ENCODE measurements around the gene SELENOS.

SELENOS gene

DNA sequence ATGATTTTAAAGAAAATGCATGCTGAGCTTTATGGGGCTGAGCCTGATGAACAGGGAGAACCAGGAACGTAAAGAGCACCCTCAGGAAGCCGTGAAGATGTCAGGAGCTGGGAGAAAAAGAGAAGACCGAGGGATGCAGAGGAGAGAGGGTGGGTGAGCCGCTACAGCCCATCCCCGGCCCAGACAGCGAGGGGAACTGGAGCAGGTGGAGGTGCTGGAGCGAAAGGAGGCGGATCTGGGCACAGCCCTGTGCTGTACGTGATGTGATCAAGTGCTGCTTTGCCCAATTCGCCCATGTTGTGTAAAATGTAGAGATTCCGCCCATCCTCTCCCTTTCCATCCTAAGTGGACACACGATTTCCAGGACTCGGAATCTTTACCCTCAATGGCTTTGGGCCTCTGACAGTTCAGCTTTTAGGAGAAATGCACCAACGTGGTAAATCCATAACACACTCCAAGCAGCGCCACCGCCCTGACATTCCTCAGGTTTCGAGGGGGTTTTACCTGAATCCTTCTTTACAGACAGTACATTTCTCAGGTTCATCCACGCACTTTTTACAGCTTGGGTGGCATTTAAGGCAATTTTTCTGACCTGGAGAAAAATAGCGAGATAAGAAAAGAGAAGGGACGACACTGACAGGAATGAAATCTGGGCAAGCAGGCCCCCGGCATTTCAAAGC lies 44.9 kb upstream of the SELENOS start:
- Histone ChIP-seq H3K27me3 (ENCODE audit: control insufficient read depth in 1 of 2, insufficient read depth in 1 of 2, low read length in 2 of 2) (peaks cover 23 to 41% of the 10 kb centered on the region in 2 experiments), H3K4me1 (ENCODE audit: control insufficient read depth, insufficient read depth, low read depth, low read length) (no peaks in the 10 kb centered on the region), H2BK120ac (ENCODE audit: low read depth, low read length) (no peak overlapping the region), H3K23ac (ENCODE audit: low read length in 2 of 2) (no peak overlapping the region), H3K4ac (ENCODE audit: low read depth in 1 of 2, low read length in 2 of 2) (no peak overlapping the region), H2BK12ac (ENCODE audit: low read length in 2 of 2) (no peak overlapping the region), H3K27ac (ENCODE audit: low read length, poor library complexity, severe bottlenecking) (no peak overlapping the region), H3K9ac (ENCODE audit: low read length) (no peak overlapping the region), H2BK15ac (ENCODE audit: low read depth, poor library complexity, severe bottlenecking) (no peak overlapping the region), H2AK5ac (ENCODE audit: low read length, severe bottlenecking) (no peak overlapping the region), H3K36me3 (ENCODE audit: control insufficient read depth in 1 of 2, insufficient read depth in 2 of 2, low read depth in 1 of 2, low read length in 2 of 2) (no peaks in the 10 kb centered on the region), H3K9me3 (ENCODE audit: control insufficient read depth, low read length) (no peaks in the 10 kb centered on the region), H3K14ac (ENCODE audit: low read length in 2 of 2) (no peak overlapping the region), H4K8ac (ENCODE audit: low read length) (no peak overlapping the region), H2BK5ac (ENCODE audit: low read depth, low read length, poor library complexity, severe bottlenecking) (no peak overlapping the region), H2AFZ (ENCODE audit: low read depth, low read length) (no peak overlapping the region), H3K18ac (ENCODE audit: low read depth in 1 of 2, low read length in 2 of 2) (no peak overlapping the region), H3K79me1 (replicated peaks; ENCODE audit: low read length, poor library complexity, severe bottlenecking) (no peaks in the 10 kb centered on the region), H3K4me3 (ENCODE audit: insufficient read depth in 1 of 2, low read depth in 1 of 2, low read length in 2 of 2) (no peak overlapping the region), H4K91ac (ENCODE audit: low read length) (no peak overlapping the region), H3K4me2 (ENCODE audit: low read length, poor library complexity, severe bottlenecking) (no peak overlapping the region)
- WGBS: 92% methylated on average over 21 of the region's 21 CpGs
- no peak for DNase-seq

DNA sequence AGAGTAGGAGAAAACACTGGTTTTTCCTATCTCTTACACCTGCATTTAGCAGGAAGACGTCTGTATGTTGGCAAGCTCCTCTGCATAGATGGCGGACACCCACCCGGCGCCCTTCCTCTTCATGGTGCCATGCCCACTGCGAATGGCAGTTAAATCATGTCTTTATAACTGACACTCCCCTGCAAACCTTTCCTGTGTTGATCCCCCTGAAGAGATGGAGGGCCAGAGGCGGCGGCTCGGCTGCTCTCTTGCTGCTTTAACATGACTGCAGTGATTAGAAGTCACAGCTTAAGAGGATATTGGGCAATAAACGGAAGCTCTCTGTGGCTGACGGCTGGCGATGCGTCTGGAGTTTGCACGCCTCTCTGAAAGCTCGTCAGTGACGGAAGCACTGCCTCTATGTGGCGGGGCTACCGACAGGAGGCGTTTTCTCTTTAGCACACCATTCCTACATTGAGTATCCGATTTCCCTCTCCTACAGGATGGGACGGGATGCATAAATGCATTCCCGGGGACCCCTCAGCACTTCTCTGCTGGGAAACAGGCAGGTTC lies 43.3 kb upstream of the SELENOS start:
- Histone ChIP-seq H2BK12ac (ENCODE audit: low read length in 2 of 2) (peak overlapping the region in 1 of 2 experiments; percentile 64), H2BK15ac (ENCODE audit: low read depth, poor library complexity, severe bottlenecking) (no peak overlapping the region), H3K23ac (ENCODE audit: low read length in 2 of 2) (no peak overlapping the region), H3K36me3 (ENCODE audit: control insufficient read depth in 1 of 2, insufficient read depth in 2 of 2, low read depth in 1 of 2, low read length in 2 of 2) (no peaks in the 10 kb centered on the region), H3K4me1 (ENCODE audit: control insufficient read depth, insufficient read depth, low read depth, low read length) (no peaks in the 10 kb centered on the region), H4K91ac (ENCODE audit: low read length) (peak overlapping the region; percentile 46), H3K27me3 (ENCODE audit: control insufficient read depth in 1 of 2, insufficient read depth in 1 of 2, low read length in 2 of 2) (peaks cover 21 to 33% of the 10 kb centered on the region in 2 experiments), H3K27ac (ENCODE audit: low read length, poor library complexity, severe bottlenecking) (no peak overlapping the region), H2AFZ (ENCODE audit: low read depth, low read length) (peak overlapping the region; percentile 18), H3K18ac (ENCODE audit: low read depth in 1 of 2, low read length in 2 of 2) (peak overlapping the region in 1 of 2 experiments; percentile 65), H3K4me2 (ENCODE audit: low read length, poor library complexity, severe bottlenecking) (no peak overlapping the region), H4K8ac (ENCODE audit: low read length) (peak overlapping the region; percentile 88), H3K79me1 (replicated peaks; ENCODE audit: low read length, poor library complexity, severe bottlenecking) (no peaks in the 10 kb centered on the region), H3K4me3 (ENCODE audit: insufficient read depth in 1 of 2, low read depth in 1 of 2, low read length in 2 of 2) (no peak overlapping the region), H3K4ac (ENCODE audit: low read depth in 1 of 2, low read length in 2 of 2) (no peak overlapping the region), H2AK5ac (ENCODE audit: low read length, severe bottlenecking) (no peak overlapping the region), H3K14ac (ENCODE audit: low read length in 2 of 2) (no peak overlapping the region), H2BK120ac (ENCODE audit: low read depth, low read length) (peak overlapping the region; percentile 62), H3K9ac (ENCODE audit: low read length) (no peak overlapping the region), H2BK5ac (ENCODE audit: low read depth, low read length, poor library complexity, severe bottlenecking) (no peak overlapping the region), H3K9me3 (ENCODE audit: control insufficient read depth, low read length) (no peaks in the 10 kb centered on the region)
- WGBS: 25% methylated on average over 21 of the region's 21 CpGs
- peak; percentile 95 for DNase-seq

DNA sequence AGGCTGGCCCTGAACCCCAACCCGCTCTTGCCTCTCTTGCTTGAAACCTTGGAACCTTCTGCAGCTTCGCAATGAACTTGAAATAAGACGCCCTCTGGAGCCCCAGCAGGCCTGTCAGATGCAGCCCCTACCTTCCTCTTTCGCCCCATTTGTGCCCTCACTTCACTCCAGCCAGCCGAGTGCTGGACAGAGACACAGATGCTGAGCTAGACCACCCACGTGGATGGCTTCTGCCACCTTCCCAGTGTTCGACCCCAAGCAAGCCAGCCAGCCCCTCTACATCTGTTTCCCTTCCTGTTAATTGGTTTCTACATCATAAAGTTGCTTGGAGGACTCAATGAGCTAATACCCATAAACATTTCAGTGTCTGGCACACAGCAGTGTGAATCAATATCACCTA lies 41.6 kb upstream of the SELENOS start:
- Histone ChIP-seq H2BK120ac (ENCODE audit: low read depth, low read length) (no peak overlapping the region), H2AFZ (ENCODE audit: low read depth, low read length) (no peak overlapping the region), H3K4me3 (ENCODE audit: insufficient read depth in 1 of 2, low read depth in 1 of 2, low read length in 2 of 2) (no peak overlapping the region), H2BK12ac (ENCODE audit: low read length in 2 of 2) (no peak overlapping the region), H3K14ac (ENCODE audit: low read length in 2 of 2) (no peak overlapping the region), H4K91ac (ENCODE audit: low read length) (no peak overlapping the region), H3K9ac (ENCODE audit: low read length) (no peak overlapping the region), H3K36me3 (ENCODE audit: control insufficient read depth in 1 of 2, insufficient read depth in 2 of 2, low read depth in 1 of 2, low read length in 2 of 2) (no peaks in the 10 kb centered on the region), H3K27ac (ENCODE audit: low read length, poor library complexity, severe bottlenecking) (no peak overlapping the region), H2BK15ac (ENCODE audit: low read depth, poor library complexity, severe bottlenecking) (no peak overlapping the region), H3K9me3 (ENCODE audit: control insufficient read depth, low read length) (no peaks in the 10 kb centered on the region), H3K4me2 (ENCODE audit: low read length, poor library complexity, severe bottlenecking) (no peak overlapping the region), H2BK5ac (ENCODE audit: low read depth, low read length, poor library complexity, severe bottlenecking) (no peak overlapping the region), H3K4ac (ENCODE audit: low read depth in 1 of 2, low read length in 2 of 2) (no peak overlapping the region), H3K23ac (ENCODE audit: low read length in 2 of 2) (no peak overlapping the region), H3K79me1 (replicated peaks; ENCODE audit: low read length, poor library complexity, severe bottlenecking) (no peaks in the 10 kb centered on the region), H2AK5ac (ENCODE audit: low read length, severe bottlenecking) (no peak overlapping the region), H3K27me3 (ENCODE audit: control insufficient read depth in 1 of 2, insufficient read depth in 1 of 2, low read length in 2 of 2) (peaks cover 21 to 33% of the 10 kb centered on the region in 2 experiments), H4K8ac (ENCODE audit: low read length) (no peak overlapping the region), H3K18ac (ENCODE audit: low read depth in 1 of 2, low read length in 2 of 2) (no peak overlapping the region), H3K4me1 (ENCODE audit: control insufficient read depth, insufficient read depth, low read depth, low read length) (no peaks in the 10 kb centered on the region)
- WGBS: 63% methylated on average over 7 of the region's 7 CpGs
- peak; percentile 6 for DNase-seq

DNA sequence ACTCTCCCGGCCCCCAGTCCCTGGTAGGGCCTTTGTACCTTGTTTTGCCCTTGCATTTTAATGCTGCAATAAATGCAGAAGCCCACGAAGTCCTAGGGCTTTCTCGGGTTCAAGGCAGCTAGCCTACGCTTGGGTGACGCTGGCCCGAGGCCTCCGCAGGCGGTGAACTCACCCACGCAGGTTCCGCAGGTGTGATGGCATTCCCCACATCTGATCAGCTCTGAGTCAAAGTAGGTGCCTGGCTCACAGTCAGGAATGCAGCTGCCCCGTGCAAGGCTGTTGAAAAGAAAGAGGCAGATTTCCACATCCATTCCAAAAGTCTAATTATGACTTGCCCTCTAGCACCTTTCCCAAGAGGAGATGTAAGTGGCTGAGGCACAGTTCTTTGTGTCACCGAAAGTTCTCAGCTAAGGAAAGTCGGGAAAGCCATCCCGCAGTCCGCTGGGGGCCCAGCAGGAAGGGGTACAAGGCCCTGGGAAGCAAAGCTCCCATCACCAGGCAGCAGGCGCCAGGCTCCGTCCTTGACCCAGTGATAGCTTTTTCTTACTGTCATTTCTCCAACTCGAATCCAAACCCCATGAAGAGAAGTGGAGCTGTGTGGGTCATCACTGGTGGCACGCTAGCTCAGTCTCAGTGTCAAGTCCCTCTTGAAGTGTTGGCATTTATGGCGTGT lies 41.0 kb upstream of the SELENOS start:
- H2BK120ac ChIP-seq (ENCODE audit: low read depth, low read length): no peak overlapping the region
- peaks cover 21 to 33% of the 10 kb centered on the region in 2 experiments for H3K27me3 ChIP-seq (ENCODE audit: control insufficient read depth in 1 of 2, insufficient read depth in 1 of 2, low read length in 2 of 2)
- H3K4me1 ChIP-seq (ENCODE audit: control insufficient read depth, insufficient read depth, low read depth, low read length): no peaks in the 10 kb centered on the region
- H2AFZ ChIP-seq (ENCODE audit: low read depth, low read length): no peak overlapping the region
- H3K14ac ChIP-seq (ENCODE audit: low read length in 2 of 2): no peak overlapping the region
- no peak overlapping the region for H3K23ac ChIP-seq (ENCODE audit: low read length in 2 of 2)
- H3K9me3 ChIP-seq (ENCODE audit: control insufficient read depth, low read length): no peaks in the 10 kb centered on the region
- no peak overlapping the region for H3K27ac ChIP-seq (ENCODE audit: low read length, poor library complexity, severe bottlenecking)
- H2BK15ac ChIP-seq (ENCODE audit: low read depth, poor library complexity, severe bottlenecking): no peak overlapping the region
- no peak overlapping the region for H4K8ac ChIP-seq (ENCODE audit: low read length)
- H4K91ac ChIP-seq (ENCODE audit: low read length): no peak overlapping the region
- no peak overlapping the region for H3K4me2 ChIP-seq (ENCODE audit: low read length, poor library complexity, severe bottlenecking)
- no peak overlapping the region for H3K4ac ChIP-seq (ENCODE audit: low read depth in 1 of 2, low read length in 2 of 2)
- 83% methylated on average over 20 of the region's 20 CpGs for WGBS
- H3K36me3 ChIP-seq (ENCODE audit: control insufficient read depth in 1 of 2, insufficient read depth in 2 of 2, low read depth in 1 of 2, low read length in 2 of 2): no peaks in the 10 kb centered on the region
- no peak overlapping the region for H3K18ac ChIP-seq (ENCODE audit: low read depth in 1 of 2, low read length in 2 of 2)
- no peak overlapping the region for H2BK12ac ChIP-seq (ENCODE audit: low read length in 2 of 2)
- H2AK5ac ChIP-seq (ENCODE audit: low read length, severe bottlenecking): no peak overlapping the region
- H3K79me1 ChIP-seq (replicated peaks; ENCODE audit: low read length, poor library complexity, severe bottlenecking): no peaks in the 10 kb centered on the region
- no peak overlapping the region for H3K4me3 ChIP-seq (ENCODE audit: insufficient read depth in 1 of 2, low read depth in 1 of 2, low read length in 2 of 2)
- DNase-seq: no peak
- no peak overlapping the region for H2BK5ac ChIP-seq (ENCODE audit: low read depth, low read length, poor library complexity, severe bottlenecking)
- H3K9ac ChIP-seq (ENCODE audit: low read length): no peak overlapping the region

Measured in mesenchymal stem cell (in vitro differentiated cells and primary cell).